ENCODE results near the gene AIPL1. TPM values are rescaled to one million over a fixed set of nuclear protein-coding genes. Genes with fewer than 3 reads are reported as not detected.

Gene AIPL1
- total and polyA plus RNA-seq, 2 of the 13 experiments (the other 11 are each of a cell fraction or from before 2014, with no cell fraction given), result not detected

- intact Hi-C loops (cut with micrococcal nuclease; ENCODE audit: unreplicated experiment), result no loop called here
- H3K79me2 ChIP-seq (ENCODE audit: insufficient read depth, low read length), result no peaks in the 10 kb centered on the region
- H2AFZ ChIP-seq (ENCODE audit: low read length), result no peak overlapping the region
- TF ChIP-seq, protein P1, sequence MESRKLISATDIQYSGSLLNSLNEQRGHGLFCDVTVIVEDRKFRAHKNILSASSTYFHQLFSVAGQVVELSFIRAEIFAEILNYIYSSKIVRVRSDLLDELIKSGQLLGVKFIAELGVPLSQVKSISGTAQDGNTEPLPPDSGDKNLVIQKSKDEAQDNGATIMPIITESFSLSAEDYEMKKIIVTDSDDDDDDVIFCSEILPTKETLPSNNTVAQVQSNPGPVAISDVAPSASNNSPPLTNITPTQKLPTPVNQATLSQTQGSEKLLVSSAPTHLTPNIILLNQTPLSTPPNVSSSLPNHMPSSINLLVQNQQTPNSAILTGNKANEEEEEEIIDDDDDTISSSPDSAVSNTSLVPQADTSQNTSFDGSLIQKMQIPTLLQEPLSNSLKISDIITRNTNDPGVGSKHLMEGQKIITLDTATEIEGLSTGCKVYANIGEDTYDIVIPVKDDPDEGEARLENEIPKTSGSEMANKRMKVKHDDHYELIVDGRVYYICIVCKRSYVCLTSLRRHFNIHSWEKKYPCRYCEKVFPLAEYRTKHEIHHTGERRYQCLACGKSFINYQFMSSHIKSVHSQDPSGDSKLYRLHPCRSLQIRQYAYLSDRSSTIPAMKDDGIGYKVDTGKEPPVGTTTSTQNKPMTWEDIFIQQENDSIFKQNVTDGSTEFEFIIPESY (CRISPR knock-in tag; IDR thresholded peaks at IDR 0.05), result 0 out of 2 replicates have a peak, but pooled peaks have one; percentile 33
- no peak for TF ChIP-seq SIX4 (CRISPR knock-in tag; IDR thresholded peaks at IDR 0.05)
- TF ChIP-seq ZNF407 (CRISPR knock-in tag; IDR thresholded peaks at IDR 0.05; ENCODE audit: not compliant biosample characterization), result no peak
- peak in 1 of 2 experiments; percentile 25; a peak in 1 of 4 replicates for TF ChIP-seq NR2F1 (CRISPR knock-in tag; IDR thresholded peaks at IDR 0.05)
- 0 out of 2 replicates have a peak, but pooled peaks have one; percentile 18 for TF ChIP-seq RARA (CRISPR knock-in tag; IDR thresholded peaks at IDR 0.05)
- TF ChIP-seq ZNF24 (IDR thresholded peaks at IDR 0.05), result 0 out of 2 replicates have a peak, but pooled peaks have one; percentile 52
- TF ChIP-seq BRD4 (CRISPR knock-in tag; IDR thresholded peaks at IDR 0.05), result no peak
- TF ChIP-seq SAP130 (CRISPR knock-in tag; IDR thresholded peaks at IDR 0.05; ENCODE audit: low read depth), result peak; percentile 58; the same call in 1 of the 2 replicates
- TF ChIP-seq ZNF556 (CRISPR knock-in tag; IDR thresholded peaks at IDR 0.05; ENCODE audit: borderline replicate concordance), result no peak
- peak; percentile 76; the same call in 1 of the 2 replicates for TF ChIP-seq FOSL2 (CRISPR knock-in tag; IDR thresholded peaks at IDR 0.05)
- TF ChIP-seq NR2F6 (IDR thresholded peaks at IDR 0.05), result peak; percentile 20; the same call in 1 of the 2 replicates
- peak; percentile 37; the same call in 1 of the 2 replicates for TF ChIP-seq NR2F6 (CRISPR knock-in tag; IDR thresholded peaks at IDR 0.05)
- peak; percentile 62; the same call in 1 of the 3 replicates for TF ChIP-seq MXI1 (IDR thresholded peaks at IDR 0.05; ENCODE audit: borderline replicate concordance, low read depth, low read length)
These were observed 22.2 kb upstream of the AIPL1 start for GRCh38 chr17:6456914-6457687.

More at GRCh38 chr17:6456914-6457687, 22.2 kb upstream of the AIPL1 start:
- no peak overlapping the region for H3K4me3 ChIP-seq (replicated peaks in 1 of 3; ENCODE audit: insufficient read depth in 1 of 3, low read depth in 2 of 3, low read length in 3 of 3)
- in situ Hi-C loops (cut with HindIII; ENCODE audit: extremely low pct_ligation_motif_present, low pct_unique_long_range_greater_than_20kb), result loop anchor here (5.0 kb wide), 1 partner anchor 50 kb away; no protein-coding TSS in a partner anchor
- WGBS (ENCODE audit: low lambda C conversion rate), result 46% methylated on average over 12 of the region's 14 CpGs
- peak overlapping the region; percentile 50; the same call in 1 of the 2 replicates for H3K4me2 ChIP-seq (ENCODE audit: low read depth, low read length)
- no peaks in the 10 kb centered on the region for H3K36me3 ChIP-seq (replicated peaks in 1 of 2; ENCODE audit: control insufficient read depth in 1 of 2, insufficient read depth in 2 of 2, low read length in 2 of 2)
- POLR2A ChIA-PET, result no interaction called here
- BruUV-seq (replicated peaks), result no TSS peak
- CTCF ChIA-PET (ENCODE audit: low intra/inter-chr PET ratio, low total read pairs), result no interaction called here
- no peaks in the 10 kb centered on the region for H3K9me3 ChIP-seq (ENCODE audit: low read length)
- FAIRE-seq (no peak), ATAC-seq (peak; percentile 55; the same call in 2 of the 3 replicates), DNase-seq (ENCODE audit: low spot score) (peak; percentile 52)
- no peak overlapping the region for H3K9ac ChIP-seq (ENCODE audit: insufficient read depth, low read depth, low read length)
- no peaks in the 10 kb centered on the region for H4K20me1 ChIP-seq (ENCODE audit: insufficient read depth, low read length)
- H3K27me3 ChIP-seq (ENCODE audit: control insufficient read depth in 1 of 2, insufficient read depth in 2 of 2, low read length in 2 of 2), result peaks cover 0 to 3% of the 10 kb centered on the region in 2 experiments; a peak in 3 of 5 replicates
- H3K4me1 ChIP-seq (ENCODE audit: insufficient read depth, low read length), result peaks cover 25% of the 10 kb centered on the region
- H3K27ac ChIP-seq (ENCODE audit: extremely low read length, insufficient read depth, low read length), result no peak overlapping the region
